K562 (cell line): ENCODE results near the gene SLC15A3. TPM values are rescaled to one million over a fixed set of nuclear protein-coding genes. Genes with fewer than 3 reads are reported as not detected.

ENCODE experiments used
- ATAC-seq: fragments of 200-7000 bp; cut with Tn5 transposase; 3 replicates; pipeline ENCODE4 v1.9.1; 2020; ENCODE audit warnings: moderate library complexity
- BruUV-seq: library from RNA; stranded (reverse); fragments of 400-500 nt; replicated peaks from 2 replicates; lab custom pipeline; 2021; lab: Mats Ljungman, UMichigan
- CTCF ChIA-PET: fragments of 300-600 bp; formaldehyde crosslinking; extraction: SDS; loops from one replicate; lab custom pipeline; 2021; ENCODE audit warnings: low intra/inter-chr PET ratio; lab: Yijun Ruan, JAX
- POLR2A ChIA-PET: fragments of 300-600, 350-650 bp; sonication (Branson Sonifier 250); formaldehyde crosslinking; extraction: SDS; loops from one replicate; lab custom pipeline; 2021; ENCODE audit warnings: antibody characterized with exemption, inconsistent platforms; lab: Yijun Ruan, JAX
- DNase-seq, 4 experiments: peaks; one replicate each; pipeline versions ENCODE4 v3.0.0 to v3.0.0-alpha.2; 2011 to 2018; ENCODE audit warnings: low spot score in 3 of 4, mixed read lengths in 3 of 4; ENCODE audit errors: extremely low read depth in 1 of 4
- FAIRE-seq: peaks from 2 replicates; lab custom pipeline; 2011; peaks lifted over from hg19 to GRCh38; lab: Jason Lieb, UNC
- H2AFZ ChIP-seq: 2 replicates; pipeline ENCODE4 v1.6.0; 2011; ENCODE audit warnings: low read depth, low read length, control low read depth, inconsistent platforms
- H3K27ac ChIP-seq: fragments of 200-600 bp; 3 replicates; pipeline ENCODE4 v1.8.0; 2011; ENCODE audit warnings: low read depth, mild to moderate bottlenecking, control low read depth, inconsistent platforms, low read length, moderate library complexity, mixed read lengths; ENCODE audit errors: extremely low read depth
- H3K27me3 ChIP-seq, 2 experiments: fragments of 300-600 bp in 1 of 2; 2 replicates in 1 of 2; 3 replicates in 1 of 2; pipeline versions ENCODE4 v1.6.0 to v1.8.0; 2011; ENCODE audit warnings: inconsistent platforms in 2 of 2, low read length in 2 of 2, mild to moderate bottlenecking in 1 of 2, mixed read lengths in 1 of 2, moderate library complexity in 1 of 2; ENCODE audit not compliant: control insufficient read depth in 2 of 2, insufficient read depth in 2 of 2
- H3K36me3 ChIP-seq: fragments of 300-600 bp; 3 replicates; pipeline ENCODE4 v1.8.0; 2011; ENCODE audit warnings: mild to moderate bottlenecking, low read length, inconsistent platforms; ENCODE audit not compliant: control insufficient read depth, insufficient read depth
- H3K4me1 ChIP-seq, 2 experiments: fragments of 200-600 bp in 1 of 2; replicated peaks in 1 of 2; 2 replicates in 1 of 2; 3 replicates in 1 of 2; pipeline versions ENCODE4 v1.5.1 to v1.8.0; 2011; ENCODE audit warnings: inconsistent platforms in 2 of 2, low read length in 2 of 2, mild to moderate bottlenecking in 1 of 2, mixed read lengths in 1 of 2, moderate library complexity in 1 of 2; ENCODE audit not compliant: control insufficient read depth in 2 of 2, insufficient read depth in 2 of 2
- H3K4me2 ChIP-seq: 2 replicates; pipeline ENCODE4 v1.6.1; 2011; ENCODE audit warnings: low read length, control low read depth, inconsistent platforms, mixed read lengths; ENCODE audit not compliant: insufficient read depth
- H3K4me3 ChIP-seq: fragments of 200-600 bp; sonication (generic), shearing (Covaris generic); 2 replicates; pipeline ENCODE4 v1.5.1; 2016; ENCODE audit warnings: control low read depth, inconsistent platforms
- H3K79me2 ChIP-seq: fragments of 200-600 bp; 3 replicates; pipeline ENCODE4 v1.8.0; 2011; ENCODE audit warnings: low read length, inconsistent platforms; ENCODE audit not compliant: control insufficient read depth, insufficient read depth
- H3K9ac ChIP-seq, 2 experiments: 2 replicates each; pipeline versions ENCODE4 v1.6.0 to v1.6.1; 2011; ENCODE audit warnings: low read depth in 2 of 2, low read length in 2 of 2, control low read depth in 1 of 2, inconsistent platforms in 1 of 2, mild to moderate bottlenecking in 1 of 2, mixed read lengths in 1 of 2; ENCODE audit not compliant: insufficient read depth in 1 of 2
- H3K9me1 ChIP-seq: one replicate; pipeline ENCODE4 v1.6.0; 2011; ENCODE audit warnings: inconsistent platforms, mild to moderate bottlenecking, low read length, moderate library complexity; ENCODE audit not compliant: control insufficient read depth, insufficient read depth
- H3K9me3 ChIP-seq: replicated peaks from 2 replicates; pipeline ENCODE4 v1.5.1; 2011; ENCODE audit warnings: low read depth, low read length, inconsistent platforms; ENCODE audit not compliant: control insufficient read depth, insufficient read depth
- H4K20me1 ChIP-seq: replicated peaks from 2 replicates; pipeline ENCODE4 v1.6.1; 2011; ENCODE audit warnings: low read length, inconsistent platforms, mixed read lengths; ENCODE audit not compliant: control insufficient read depth, insufficient read depth
- ARID1B ChIP-seq: fragments of 450-650 bp; IDR thresholded peaks from 2 replicates; pipeline ENCODE4 v1.6.1; 2016; ENCODE audit warnings: antibody characterized with exemption, mild to moderate bottlenecking, inconsistent platforms
- CXXC5 ChIP-seq: fragments of 250-450 bp; sonication (Bioruptor Pico); IDR thresholded peaks from 2 replicates; pipeline ENCODE4 v1.8.0; 2022; ENCODE audit warnings: inconsistent platforms, mild to moderate bottlenecking, moderate library complexity
- HMGN3 ChIP-seq: IDR thresholded peaks from 2 replicates; pipeline ENCODE4 v1.6.1; 2011; ENCODE audit warnings: borderline replicate concordance, low read depth, mild to moderate bottlenecking, mixed read lengths, low read length; ENCODE audit not compliant: insufficient read length; ENCODE audit errors: extremely low read depth
- ID3 ChIP-seq, 2 experiments: fragments of 250-450 bp in 1 of 2; fragments of 450-650 bp in 1 of 2; sonication (Bioruptor Pico) in 1 of 2; IDR thresholded peaks; 2 replicates each; pipeline versions ENCODE4 v1.6.1 to v1.8.0; 2016 to 2021; ENCODE audit warnings: mild to moderate bottlenecking in 2 of 2, moderate library complexity in 2 of 2, missing compliant biosample characterization in 1 of 2, missing genetic modification characterization in 1 of 2
- KAT2B ChIP-seq: IDR thresholded peaks from one replicate; pipeline ENCODE4 v1.6.1; 2012; ENCODE audit warnings: low read depth, mild to moderate bottlenecking, control low read depth, inconsistent platforms, low read length, moderate library complexity
- L3MBTL2 ChIP-seq: fragments of 450-650 bp; IDR thresholded peaks from 2 replicates; pipeline ENCODE4 v1.6.1; 2016; ENCODE audit warnings: mild to moderate bottlenecking, moderate library complexity
- MAFK ChIP-seq: IDR thresholded peaks from 2 replicates; pipeline ENCODE4 v1.6.1; 2011; ENCODE audit warnings: low read length, improper control_type of control experiment
- NFE2L1 ChIP-seq: fragments of 450-650 bp; IDR thresholded peaks from 2 replicates; pipeline ENCODE4 v1.6.1; 2016; ENCODE audit warnings: missing genetic modification characterization, low read depth, mild to moderate bottlenecking, missing compliant biosample characterization, moderate library complexity, borderline replicate concordance
- NRF1 ChIP-seq, 2 experiments: fragments of 450-650 bp; IDR thresholded peaks in 1 of 2; conservative IDR thresholded peaks in 1 of 2; 2 replicates each; pipeline ENCODE4 v1.6.1; 2014; ENCODE audit warnings: mild to moderate bottlenecking in 2 of 2
- POLR3G ChIP-seq: IDR thresholded peaks from 2 replicates; pipeline ENCODE4 v1.6.1; 2011; ENCODE audit not compliant: insufficient read length, insufficient replicate concordance; ENCODE audit errors: extremely low read depth
- PTTG1 ChIP-seq: fragments of 450-650 bp; IDR thresholded peaks from 2 replicates; pipeline ENCODE4 v1.6.1; 2016; ENCODE audit warnings: low read depth, mild to moderate bottlenecking, missing genetic modification characterization, missing compliant biosample characterization
- PURB ChIP-seq: sonication (generic); formaldehyde crosslinking; IDR thresholded peaks from 2 replicates; pipeline ENCODE4 v1.9.0; 2021; ENCODE audit warnings: low read depth, mild to moderate bottlenecking, missing genetic modification reagents
- TAF15 ChIP-seq: fragments of 200-400 bp; formaldehyde crosslinking; IDR thresholded peaks from 2 replicates; pipeline ENCODE4 v1.6.1; 2017; ENCODE audit warnings: mild to moderate bottlenecking, low read depth, low read length, moderate library complexity
- XRCC4 ChIP-seq: IDR thresholded peaks from one replicate; pipeline ENCODE4 v1.6.1; 2011; ENCODE audit not compliant: insufficient read depth, insufficient read length; ENCODE audit errors: extremely low read depth
- ZNF512 ChIP-seq: IDR thresholded peaks from 2 replicates; pipeline ENCODE4 v1.6.1; 2016; ENCODE audit warnings: missing genetic modification characterization, missing compliant biosample characterization
- WGBS: fragments of 100-300 bp; shearing (Covaris generic); methylation state at CpG from one replicate; pipeline ENCODE4 v1.1.6; 2016; ENCODE audit warnings: low coverage, mixed read lengths; ENCODE audit not compliant: insufficient coverage; ENCODE audit errors: missing lambda C conversion rate; 5-methylcytosine and 5-hydroxymethylcytosine counted together
- in situ Hi-C: fragments of 300-500 bp; cut with MboI; formaldehyde crosslinking; loops from 4 replicates; pipeline ENCODE4 v1.15.0; 2018; ENCODE audit warnings: inconsistent platforms, mixed read lengths
- intact Hi-C: fragments of 100-400 bp; cut with micrococcal nuclease; formaldehyde crosslinking; loops from 2 replicates; pipeline ENCODE4 v1.14.2; 2022
- polyA plus RNA-seq, 8 experiments: library from polyadenylated mRNA; depleted of rRNA in 4 of 8; stranded (reverse) in 5 of 8; unstranded in 3 of 8; fragments of >200 nt; fragmentation: Nextera tagmentation in 2 of 8; fragmentation: Illumina TruSeq in 1 of 8; extraction: Ambion mirVana in 2 of 8; extraction: Trizol in 1 of 8; gene quantifications; 2 replicates each; pipeline versions ENCODE4 v1.2.1 to v1.2.3, GENCODE V29; 2011 to 2014; ENCODE audit warnings: inconsistent platforms in 1 of 8, missing spikeins in 1 of 8
- total RNA-seq, 7 experiments: library from RNA; depleted of rRNA in 6 of 7; stranded (reverse); fragments of >200 nt in 6 of 7; fragmentation: Illumina TruSeq in 2 of 7; extraction: Trizol in 2 of 7; gene quantifications; 2 replicates each; pipeline versions ENCODE4 v1.2.1 to v1.2.3, GENCODE V29; 2011 to 2021; ENCODE audit warnings: low replicate concordance in 1 of 7
- TF ChIP-seq, protein P1 (sequence below): fragments of 450-650 bp; IDR thresholded peaks from 2 replicates; pipeline ENCODE4 v1.6.1; 2016; ENCODE audit warnings: borderline replicate concordance

The SLC15A3 gene
- total and polyA plus RNA-seq, 9 of the 15 experiments (the other 6 are each of a cell fraction or from before 2014, with no cell fraction given): 0.07 to 0.27 TPM; not detected in 7

DNA sequence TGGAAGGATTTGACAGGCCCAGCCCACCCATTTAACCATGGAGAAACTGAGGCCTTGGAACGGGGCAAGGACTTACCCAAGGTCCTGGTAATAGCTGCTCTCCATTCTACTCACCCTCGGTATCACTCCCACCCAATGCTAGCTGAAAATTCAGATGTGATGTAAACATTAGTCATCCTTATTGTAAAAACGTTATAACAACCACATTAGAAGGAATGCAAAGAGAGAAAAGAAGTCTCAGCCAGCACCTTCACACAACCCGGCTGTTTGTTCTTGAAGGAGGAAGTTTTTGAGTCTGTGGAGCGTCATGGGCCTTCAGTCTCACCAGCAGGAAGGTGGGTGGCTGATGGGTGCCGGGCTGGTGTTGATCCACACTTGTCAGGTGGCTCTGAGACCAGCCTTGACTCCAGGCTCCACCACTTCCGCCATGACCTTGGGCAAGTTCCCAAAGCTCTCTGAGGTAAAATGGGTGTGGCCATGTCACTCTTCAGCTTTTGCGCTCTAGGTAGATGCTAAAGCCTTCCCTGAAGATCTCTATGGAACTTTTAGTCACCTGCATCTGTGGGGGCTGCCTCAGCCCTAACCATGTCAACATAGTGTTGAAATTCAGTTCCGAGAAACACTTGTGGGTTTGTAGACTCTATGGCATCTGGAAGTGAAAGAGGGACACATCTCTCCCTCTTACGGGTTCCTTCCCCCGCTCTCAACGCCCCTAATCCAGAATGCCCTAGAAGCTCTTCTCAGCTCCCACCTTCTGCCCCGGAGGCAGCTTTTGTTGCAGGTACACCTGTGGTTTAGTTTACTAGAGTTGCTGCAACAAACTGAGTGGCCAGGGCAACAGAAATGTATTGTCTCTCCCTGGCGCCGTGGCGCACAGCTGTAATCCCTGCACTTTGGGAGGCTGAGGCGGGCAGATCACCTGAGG is 34.3 kb upstream of the SLC15A3 start (continued):
- no peak for TF ChIP-seq ARID1B

- DNase-seq (no peak), ATAC-seq (no peak), FAIRE-seq (no peak)
- TF ChIP-seq, protein P1, sequence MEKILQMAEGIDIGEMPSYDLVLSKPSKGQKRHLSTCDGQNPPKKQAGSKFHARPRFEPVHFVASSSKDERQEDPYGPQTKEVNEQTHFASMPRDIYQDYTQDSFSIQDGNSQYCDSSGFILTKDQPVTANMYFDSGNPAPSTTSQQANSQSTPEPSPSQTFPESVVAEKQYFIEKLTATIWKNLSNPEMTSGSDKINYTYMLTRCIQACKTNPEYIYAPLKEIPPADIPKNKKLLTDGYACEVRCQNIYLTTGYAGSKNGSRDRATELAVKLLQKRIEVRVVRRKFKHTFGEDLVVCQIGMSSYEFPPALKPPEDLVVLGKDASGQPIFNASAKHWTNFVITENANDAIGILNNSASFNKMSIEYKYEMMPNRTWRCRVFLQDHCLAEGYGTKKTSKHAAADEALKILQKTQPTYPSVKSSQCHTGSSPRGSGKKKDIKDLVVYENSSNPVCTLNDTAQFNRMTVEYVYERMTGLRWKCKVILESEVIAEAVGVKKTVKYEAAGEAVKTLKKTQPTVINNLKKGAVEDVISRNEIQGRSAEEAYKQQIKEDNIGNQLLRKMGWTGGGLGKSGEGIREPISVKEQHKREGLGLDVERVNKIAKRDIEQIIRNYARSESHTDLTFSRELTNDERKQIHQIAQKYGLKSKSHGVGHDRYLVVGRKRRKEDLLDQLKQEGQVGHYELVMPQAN: no peak
- TF ChIP-seq PURB (no peak), CXXC5 (no peak), XRCC4 (no peak), L3MBTL2 (no peak), MAFK (no peak), HMGN3 (no peak), ID3 (CRISPR knock-in tag; IDR thresholded peaks at IDR 0.05) (no peak), ID3 (tag; IDR thresholded peaks at IDR 0.05) (no peak), NFE2L1 (no peak), PTTG1 (tag) (no peak), ZNF512 (tag) (no peak), POLR3G (no peak), KAT2B (no peak), TAF15 (no peak), NRF1 (conservative IDR thresholded peaks at IDR 0.05 in 1 of 2, IDR thresholded peaks at IDR 0.05 in 1 of 2) (no peak)
- in situ Hi-C loops: no loop called here
- 0% methylated on average over 2 of the region's 2 CpGs for WGBS
- Histone ChIP-seq H4K20me1 (0 out of 2 replicates have a peak, but pooled peaks cover 3% of the 10 kb centered on the region), H3K4me1 (no peaks in the 10 kb centered on the region), H3K36me3 (no peaks in the 10 kb centered on the region), H3K27me3 (peaks cover 46 to 74% of the 10 kb centered on the region in 2 experiments), H3K9me3 (no peaks in the 10 kb centered on the region), H3K4me2 (no peak overlapping the region), H3K79me2 (no peaks in the 10 kb centered on the region), H3K27ac (no peak overlapping the region), H3K9ac (no peak overlapping the region), H3K4me3 (no peak overlapping the region), H2AFZ (no peak overlapping the region), H3K9me1 (no peaks in the 10 kb centered on the region)
- CTCF ChIA-PET: no interaction called here
- POLR2A ChIA-PET: no interaction called here
- no TSS peak for BruUV-seq
- intact Hi-C loops: no loop called here
Measured at GRCh38 chr11:60985501-60985900, 33.5 kb upstream of the SLC15A3 start.
